ENCODE results near the gene TMEM141. TPM values are rescaled to one million over a fixed set of nuclear protein-coding genes. Genes with fewer than 3 reads are reported as not detected.

TMEM141 gene
- total and polyA plus RNA-seq, 2 donors (not counting 3 experiments of a cell fraction or from before 2014, with no cell fraction given), result 43.2 to 146 TPM

DNA sequence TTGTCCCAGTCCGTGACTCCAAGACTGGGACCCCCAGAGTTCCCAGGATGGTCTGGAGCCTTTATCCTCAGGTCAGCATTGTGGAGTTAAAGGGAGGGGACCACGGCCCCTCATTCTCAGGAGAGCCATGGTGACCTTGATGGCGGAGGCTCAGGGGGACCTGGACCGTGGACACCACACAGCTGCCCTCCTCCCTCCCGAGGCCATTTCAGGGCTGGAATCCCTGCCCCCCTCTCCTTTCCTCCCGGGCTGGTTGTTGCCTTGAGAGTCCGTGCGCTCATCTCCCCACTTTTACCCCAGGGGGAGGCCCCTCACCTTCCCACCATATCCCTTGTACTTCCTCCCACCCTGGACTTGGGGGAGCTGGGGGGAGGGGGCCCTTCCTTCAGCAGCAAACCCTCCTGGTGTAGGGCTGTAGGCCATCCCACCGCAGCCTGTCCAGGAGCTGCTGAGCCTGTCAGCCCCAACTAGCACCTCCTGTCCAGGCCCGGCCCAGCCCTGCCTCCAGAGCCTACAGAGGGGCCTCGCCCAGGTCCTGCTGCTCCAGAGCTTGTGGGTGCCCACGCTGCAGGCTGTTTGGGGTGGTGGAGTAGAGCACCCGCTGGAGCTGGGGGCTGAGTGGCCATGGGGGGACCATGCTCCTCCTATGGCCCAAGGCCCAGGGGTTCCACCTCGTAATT is 36.8 kb downstream of the TMEM141 start:
- Histone ChIP-seq H3K27ac (ENCODE audit: insufficient read depth, low read depth, low read length) (no peak overlapping the region), H3K4me3 (replicated peaks in 1 of 3; ENCODE audit: insufficient read depth in 1 of 3, low read depth in 1 of 3, low read length in 3 of 3) (no peak overlapping the region), H3K27me3 (ENCODE audit: control insufficient read depth in 2 of 2, insufficient read depth in 2 of 2, low read length in 2 of 2) (no peaks in the 10 kb centered on the region), H4K20me1 (replicated peaks; ENCODE audit: control insufficient read depth, extremely low read depth, insufficient read depth, low read length) (no peaks in the 10 kb centered on the region), H3K9me1 (replicated peaks; ENCODE audit: control insufficient read depth, extremely low read depth, insufficient read depth, low read length) (no peaks in the 10 kb centered on the region), H3K9ac (replicated peaks; ENCODE audit: extremely low read depth, insufficient read depth, low read length) (no peak overlapping the region), H3K4me2 (ENCODE audit: insufficient read depth, low read length) (no peak overlapping the region), H2AFZ (ENCODE audit: low read depth, low read length) (no peak overlapping the region), H3K36me3 (ENCODE audit: control insufficient read depth in 2 of 2, extremely low read depth in 1 of 2, insufficient read depth in 2 of 2, low read length in 2 of 2) (peaks cover 14 to 51% of the 10 kb centered on the region in 2 experiments), H3K4me1 (ENCODE audit: control insufficient read depth, extremely low read depth, insufficient read depth, low read length) (no peaks in the 10 kb centered on the region), H3K79me2 (ENCODE audit: control insufficient read depth, insufficient read depth, low read length) (no peaks in the 10 kb centered on the region), H3K9me3 (replicated peaks; ENCODE audit: control insufficient read depth, insufficient read depth, low read length) (no peaks in the 10 kb centered on the region)
- CTCF ChIA-PET, result no interaction called here
- no TSS peak for BruUV-seq (replicated peaks)
- FAIRE-seq (no peak), DNase-seq (ENCODE audit: low read depth, low spot score) (no peak)
- TF ChIP-seq GATA2 (IDR thresholded peaks at IDR 0.05; ENCODE audit: insufficient read depth, insufficient read length, low read depth, low read length) (no peak), MYC (IDR thresholded peaks at IDR 0.05; ENCODE audit: low read depth, low read length) (no peak), EZH2 (IDR thresholded peaks at IDR 0.05; ENCODE audit: borderline replicate concordance, low read depth, low read length, severe bottlenecking) (no peak), FOS (IDR thresholded peaks at IDR 0.05; ENCODE audit: borderline replicate concordance, insufficient read depth, low read length) (no peak), POLR2A (IDR thresholded peaks at IDR 0.05; ENCODE audit: low read depth, low read length) (no peak), JUN (IDR thresholded peaks at IDR 0.05; ENCODE audit: borderline replicate concordance, insufficient read depth, insufficient read length, low read depth) (no peak), POLR2AphosphoS5 (IDR thresholded peaks at IDR 0.05; ENCODE audit: insufficient read depth, low read depth, low read length) (no peak)
- TF ChIP-seq, protein P1, sequence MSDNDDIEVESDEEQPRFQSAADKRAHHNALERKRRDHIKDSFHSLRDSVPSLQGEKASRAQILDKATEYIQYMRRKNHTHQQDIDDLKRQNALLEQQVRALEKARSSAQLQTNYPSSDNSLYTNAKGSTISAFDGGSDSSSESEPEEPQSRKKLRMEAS (IDR thresholded peaks at IDR 0.05; ENCODE audit: insufficient read depth, insufficient read length), result no peak
- TF ChIP-seq, protein P2, sequence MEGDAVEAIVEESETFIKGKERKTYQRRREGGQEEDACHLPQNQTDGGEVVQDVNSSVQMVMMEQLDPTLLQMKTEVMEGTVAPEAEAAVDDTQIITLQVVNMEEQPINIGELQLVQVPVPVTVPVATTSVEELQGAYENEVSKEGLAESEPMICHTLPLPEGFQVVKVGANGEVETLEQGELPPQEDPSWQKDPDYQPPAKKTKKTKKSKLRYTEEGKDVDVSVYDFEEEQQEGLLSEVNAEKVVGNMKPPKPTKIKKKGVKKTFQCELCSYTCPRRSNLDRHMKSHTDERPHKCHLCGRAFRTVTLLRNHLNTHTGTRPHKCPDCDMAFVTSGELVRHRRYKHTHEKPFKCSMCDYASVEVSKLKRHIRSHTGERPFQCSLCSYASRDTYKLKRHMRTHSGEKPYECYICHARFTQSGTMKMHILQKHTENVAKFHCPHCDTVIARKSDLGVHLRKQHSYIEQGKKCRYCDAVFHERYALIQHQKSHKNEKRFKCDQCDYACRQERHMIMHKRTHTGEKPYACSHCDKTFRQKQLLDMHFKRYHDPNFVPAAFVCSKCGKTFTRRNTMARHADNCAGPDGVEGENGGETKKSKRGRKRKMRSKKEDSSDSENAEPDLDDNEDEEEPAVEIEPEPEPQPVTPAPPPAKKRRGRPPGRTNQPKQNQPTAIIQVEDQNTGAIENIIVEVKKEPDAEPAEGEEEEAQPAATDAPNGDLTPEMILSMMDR (IDR thresholded peaks at IDR 0.05; ENCODE audit: extremely low read depth in 1 of 2, insufficient read depth in 1 of 2, low read depth in 1 of 2, low read length in 2 of 2), result no peak
- intact Hi-C loops (cut with micrococcal nuclease) (no loop called here), dilution Hi-C loops (cut with MboI; ENCODE audit: extremely low pct_ligation_motif_present, low sequenced_read_pairs) (no loop called here)
- POLR2A ChIA-PET, result no interaction called here

All from endothelial cell of umbilical vein (primary cell).